ENCODE results near the gene RAD18.

- TF ChIP-seq POLR2AphosphoS5 (IDR thresholded peaks at IDR 0.05) (no peak), CTCF (IDR thresholded peaks at IDR 0.05 in 8 of 11, conservative IDR thresholded peaks at IDR 0.05 in 3 of 11) (no peak)
Measured at GRCh38 chr3:8899876-8900460, 63.3 kb downstream of the RAD18 start.

Data from spleen (tissue), 7 donors.